Panc1 (cell line): ENCODE measurements around the gene ACTRT2.

ENCODE experiments used
- POLR2AphosphoS5 ChIP-seq: IDR thresholded peaks from 2 replicates; pipeline ENCODE4 v1.6.1; 2012; ENCODE audit warnings: mild to moderate bottlenecking, low read depth, low read length, moderate library complexity
- REST ChIP-seq, 2 experiments: IDR thresholded peaks; 2 replicates each; pipeline ENCODE4 v1.6.1; 2011 to 2012; ENCODE audit warnings: low read depth in 2 of 2, control low read depth in 1 of 2, low read length in 1 of 2, mild to moderate bottlenecking in 1 of 2, moderate library complexity in 1 of 2; ENCODE audit not compliant: insufficient read depth in 1 of 2
- TF ChIP-seq, protein P1 (sequence below): fragments of 450-650 bp; IDR thresholded peaks from 2 replicates; pipeline ENCODE4 v1.5.1; 2017; ENCODE audit warnings: mild to moderate bottlenecking

- TF ChIP-seq, protein P1, sequence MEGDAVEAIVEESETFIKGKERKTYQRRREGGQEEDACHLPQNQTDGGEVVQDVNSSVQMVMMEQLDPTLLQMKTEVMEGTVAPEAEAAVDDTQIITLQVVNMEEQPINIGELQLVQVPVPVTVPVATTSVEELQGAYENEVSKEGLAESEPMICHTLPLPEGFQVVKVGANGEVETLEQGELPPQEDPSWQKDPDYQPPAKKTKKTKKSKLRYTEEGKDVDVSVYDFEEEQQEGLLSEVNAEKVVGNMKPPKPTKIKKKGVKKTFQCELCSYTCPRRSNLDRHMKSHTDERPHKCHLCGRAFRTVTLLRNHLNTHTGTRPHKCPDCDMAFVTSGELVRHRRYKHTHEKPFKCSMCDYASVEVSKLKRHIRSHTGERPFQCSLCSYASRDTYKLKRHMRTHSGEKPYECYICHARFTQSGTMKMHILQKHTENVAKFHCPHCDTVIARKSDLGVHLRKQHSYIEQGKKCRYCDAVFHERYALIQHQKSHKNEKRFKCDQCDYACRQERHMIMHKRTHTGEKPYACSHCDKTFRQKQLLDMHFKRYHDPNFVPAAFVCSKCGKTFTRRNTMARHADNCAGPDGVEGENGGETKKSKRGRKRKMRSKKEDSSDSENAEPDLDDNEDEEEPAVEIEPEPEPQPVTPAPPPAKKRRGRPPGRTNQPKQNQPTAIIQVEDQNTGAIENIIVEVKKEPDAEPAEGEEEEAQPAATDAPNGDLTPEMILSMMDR, result no peak
- TF ChIP-seq POLR2AphosphoS5, result no peak
- no peak for TF ChIP-seq REST (IDR thresholded peaks at IDR 0.05; ENCODE audit: insufficient read depth in 1 of 2, low read depth in 2 of 2, low read length in 1 of 2)
These were observed 5.5 kb downstream of the ACTRT2 start for GRCh38 chr1:3026581-3027391.
